ENCODE measurements around the gene NRCAM.

The NRCAM gene

GRCh38 chr7:108457871-108458270 lies 1.6 kb upstream of the NRCAM start:
- DNase-seq: no peak

- peak in 1 of 3 experiments; percentile 51 for DNase-seq
These were observed 757 bp upstream of the NRCAM start for GRCh38 chr7:108456845-108457540.

GRCh38 chr7:108455551-108455997 lies 662 bp downstream of the NRCAM start:
- DNase-seq: peak; percentile 79 to 91 (median 87)

- peak; percentile 79 to 95 (median 92) for DNase-seq
These were observed 1.3 kb downstream of the NRCAM start for GRCh38 chr7:108454674-108455550.

GRCh38 chr7:108454317-108454673 lies 1.9 kb downstream of the NRCAM start:
- no peak for DNase-seq

- DNase-seq: peak in 1 of 3 experiments; percentile 55
These were observed 2.9 kb downstream of the NRCAM start for GRCh38 chr7:108453320-108453719.

- peak in 2 of 3 experiments; percentile 25 to 66 for DNase-seq
These were observed 3.5 kb downstream of the NRCAM start for GRCh38 chr7:108452707-108453106.

- DNase-seq: no peak
These were observed 4.9 kb downstream of the NRCAM start for GRCh38 chr7:108451296-108451848.

- no peak for DNase-seq
These were observed 6.1 kb downstream of the NRCAM start for GRCh38 chr7:108450160-108450559.

- DNase-seq: no peak
These were observed 6.7 kb downstream of the NRCAM start for GRCh38 chr7:108449521-108449920.

- DNase-seq: peak in 2 of 3 experiments; percentile 59 to 86
These were observed 7.4 kb downstream of the NRCAM start for GRCh38 chr7:108448584-108449505.

- peak; percentile 68 to 89 (median 78) for DNase-seq
These were observed 14.1 kb downstream of the NRCAM start for GRCh38 chr7:108442039-108442568.

GRCh38 chr7:108441392-108441955 lies 14.8 kb downstream of the NRCAM start:
- DNase-seq: no peak

GRCh38 chr7:108440613-108441012 lies 15.6 kb downstream of the NRCAM start:
- no peak for DNase-seq

- peak in 1 of 3 experiments; percentile 27 for DNase-seq
These were observed 19.3 kb downstream of the NRCAM start for GRCh38 chr7:108436906-108437305.

- peak in 2 of 3 experiments; percentile 31 to 79 for DNase-seq
These were observed 22.2 kb downstream of the NRCAM start for GRCh38 chr7:108434010-108434409.

- no peak for DNase-seq
These were observed 25.1 kb downstream of the NRCAM start for GRCh38 chr7:108431099-108431498.

- DNase-seq: peak in 1 of 3 experiments; percentile 28
These were observed 25.6 kb downstream of the NRCAM start for GRCh38 chr7:108430664-108431063.

GRCh38 chr7:108427766-108428165 lies 28.5 kb downstream of the NRCAM start:
- DNase-seq: peak in 1 of 3 experiments; percentile 35

GRCh38 chr7:108425714-108426275 lies 30.4 kb downstream of the NRCAM start:
- peak in 1 of 3 experiments; percentile 41 for DNase-seq

GRCh38 chr7:108424013-108424412 lies 32.2 kb downstream of the NRCAM start:
- no peak for DNase-seq
